ENCODE results near the gene GXYLT2.
A peak's percentile ranks its signal among the peaks of the same experiment; 100 is the strongest.

GXYLT2 gene

GRCh38 chr3:72862314-72863090 is 25.3 kb upstream of the GXYLT2 start:
- H3K4me3 ChIP-seq (ENCODE audit: low read depth, low read length): no peak overlapping the region
- no peaks in the 10 kb centered on the region for H3K27me3 ChIP-seq (ENCODE audit: insufficient read depth, low read length)
- no peaks in the 10 kb centered on the region for H3K36me3 ChIP-seq (ENCODE audit: insufficient read depth, low read length)
- no peaks in the 10 kb centered on the region for H3K4me1 ChIP-seq (ENCODE audit: control insufficient read depth, insufficient read depth, low read length, unreplicated experiment)
- no peak overlapping the region for H3K27ac ChIP-seq (ENCODE audit: low read depth, low read length)
- H2AFZ ChIP-seq (ENCODE audit: low read length, unreplicated experiment): no peak overlapping the region
- H3K79me2 ChIP-seq (ENCODE audit: control insufficient read depth, insufficient read depth, low read length, unreplicated experiment): no peaks in the 10 kb centered on the region

GRCh38 chr3:72872183-72872582 is 15.7 kb upstream of the GXYLT2 start:
- peak overlapping the region; percentile 92 for H2AFZ ChIP-seq (ENCODE audit: low read length, unreplicated experiment)

GRCh38 chr3:72887343-72887704 is 522 bp upstream of the GXYLT2 start:
- H3K36me3 ChIP-seq (ENCODE audit: insufficient read depth, low read length): no peaks in the 10 kb centered on the region
- peaks cover 30% of the 10 kb centered on the region for H3K4me1 ChIP-seq (ENCODE audit: control insufficient read depth, insufficient read depth, low read length, unreplicated experiment)
- peak overlapping the region; percentile 31; the same call in 1 of the 2 replicates for H3K27ac ChIP-seq (ENCODE audit: low read depth, low read length)
- peaks cover 10% of the 10 kb centered on the region for H3K79me2 ChIP-seq (ENCODE audit: control insufficient read depth, insufficient read depth, low read length, unreplicated experiment)
- peak overlapping the region; percentile 98 for H2AFZ ChIP-seq (ENCODE audit: low read length, unreplicated experiment)
- peak overlapping the region; percentile 81 for H3K4me3 ChIP-seq (ENCODE audit: low read depth, low read length)
- H3K27me3 ChIP-seq (ENCODE audit: insufficient read depth, low read length): no peaks in the 10 kb centered on the region

More at GRCh38 chr3:72872183-72872582, 15.7 kb upstream of the GXYLT2 start:
- Histone ChIP-seq H3K79me2 (ENCODE audit: control insufficient read depth, insufficient read depth, low read length, unreplicated experiment) (no peaks in the 10 kb centered on the region), H3K4me1 (ENCODE audit: control insufficient read depth, insufficient read depth, low read length, unreplicated experiment) (peaks cover 9% of the 10 kb centered on the region), H3K27me3 (ENCODE audit: insufficient read depth, low read length) (no peaks in the 10 kb centered on the region), H3K4me3 (ENCODE audit: low read depth, low read length) (no peak overlapping the region), H3K27ac (ENCODE audit: low read depth, low read length) (no peak overlapping the region), H3K36me3 (ENCODE audit: insufficient read depth, low read length) (no peaks in the 10 kb centered on the region)

GRCh38 chr3:72888546-72889309 is 882 bp downstream of the GXYLT2 start:
- H3K79me2 ChIP-seq (ENCODE audit: control insufficient read depth, insufficient read depth, low read length, unreplicated experiment): peaks cover 10% of the 10 kb centered on the region
- H3K36me3 ChIP-seq (ENCODE audit: insufficient read depth, low read length): no peaks in the 10 kb centered on the region
- H3K27ac ChIP-seq (ENCODE audit: low read depth, low read length): peak overlapping the region; percentile 5; the same call in 1 of the 2 replicates
- H3K4me3 ChIP-seq (ENCODE audit: low read depth, low read length): peak overlapping the region; percentile 82
- H3K4me1 ChIP-seq (ENCODE audit: control insufficient read depth, insufficient read depth, low read length, unreplicated experiment): peaks cover 41% of the 10 kb centered on the region
- no peaks in the 10 kb centered on the region for H3K27me3 ChIP-seq (ENCODE audit: insufficient read depth, low read length)
- peak overlapping the region; percentile 20 for H2AFZ ChIP-seq (ENCODE audit: low read length, unreplicated experiment)

- Histone ChIP-seq H3K79me2 (ENCODE audit: control insufficient read depth, insufficient read depth, low read length, unreplicated experiment) (peaks cover 14% of the 10 kb centered on the region), H3K4me1 (ENCODE audit: control insufficient read depth, insufficient read depth, low read length, unreplicated experiment) (peaks cover 41% of the 10 kb centered on the region), H3K27me3 (ENCODE audit: insufficient read depth, low read length) (no peaks in the 10 kb centered on the region), H2AFZ (ENCODE audit: low read length, unreplicated experiment) (peak overlapping the region; percentile 15), H3K27ac (ENCODE audit: low read depth, low read length) (peak overlapping the region; percentile 5; the same call in 1 of the 2 replicates), H3K4me3 (ENCODE audit: low read depth, low read length) (peak overlapping the region; percentile 82), H3K36me3 (ENCODE audit: insufficient read depth, low read length) (no peaks in the 10 kb centered on the region)
These were observed 1.7 kb downstream of the GXYLT2 start for GRCh38 chr3:72889310-72890165.

- Histone ChIP-seq H2AFZ (ENCODE audit: low read length, unreplicated experiment) (peak overlapping the region; percentile 36), H3K27ac (ENCODE audit: low read depth, low read length) (peak overlapping the region; percentile 89), H3K27me3 (ENCODE audit: insufficient read depth, low read length) (no peaks in the 10 kb centered on the region), H3K79me2 (ENCODE audit: control insufficient read depth, insufficient read depth, low read length, unreplicated experiment) (peaks cover 16% of the 10 kb centered on the region), H3K4me3 (ENCODE audit: low read depth, low read length) (peak overlapping the region; percentile 44), H3K36me3 (ENCODE audit: insufficient read depth, low read length) (no peaks in the 10 kb centered on the region), H3K4me1 (ENCODE audit: control insufficient read depth, insufficient read depth, low read length, unreplicated experiment) (peaks cover 41% of the 10 kb centered on the region)
These were observed 2.5 kb downstream of the GXYLT2 start for GRCh38 chr3:72890166-72890925.

- Histone ChIP-seq H3K4me3 (ENCODE audit: low read depth, low read length) (peak overlapping the region; percentile 44), H3K79me2 (ENCODE audit: control insufficient read depth, insufficient read depth, low read length, unreplicated experiment) (peaks cover 16% of the 10 kb centered on the region), H2AFZ (ENCODE audit: low read length, unreplicated experiment) (peak overlapping the region; percentile 49), H3K27ac (ENCODE audit: low read depth, low read length) (peak overlapping the region; percentile 89), H3K36me3 (ENCODE audit: insufficient read depth, low read length) (no peaks in the 10 kb centered on the region), H3K27me3 (ENCODE audit: insufficient read depth, low read length) (no peaks in the 10 kb centered on the region), H3K4me1 (ENCODE audit: control insufficient read depth, insufficient read depth, low read length, unreplicated experiment) (peaks cover 41% of the 10 kb centered on the region)
These were observed 3.4 kb downstream of the GXYLT2 start for GRCh38 chr3:72891053-72891855.

- Histone ChIP-seq H3K4me3 (ENCODE audit: low read depth, low read length) (peak overlapping the region; percentile 44), H3K27me3 (ENCODE audit: insufficient read depth, low read length) (no peaks in the 10 kb centered on the region), H3K36me3 (ENCODE audit: insufficient read depth, low read length) (no peaks in the 10 kb centered on the region), H2AFZ (ENCODE audit: low read length, unreplicated experiment) (peak overlapping the region; percentile 49), H3K4me1 (ENCODE audit: control insufficient read depth, insufficient read depth, low read length, unreplicated experiment) (peaks cover 41% of the 10 kb centered on the region), H3K79me2 (ENCODE audit: control insufficient read depth, insufficient read depth, low read length, unreplicated experiment) (peaks cover 16% of the 10 kb centered on the region), H3K27ac (ENCODE audit: low read depth, low read length) (peak overlapping the region; percentile 89)
These were observed 4.4 kb downstream of the GXYLT2 start for GRCh38 chr3:72892081-72892775.

- Histone ChIP-seq H3K79me2 (ENCODE audit: control insufficient read depth, insufficient read depth, low read length, unreplicated experiment) (peaks cover 16% of the 10 kb centered on the region), H2AFZ (ENCODE audit: low read length, unreplicated experiment) (no peak overlapping the region), H3K4me3 (ENCODE audit: low read depth, low read length) (peak overlapping the region; percentile 44), H3K27ac (ENCODE audit: low read depth, low read length) (peak overlapping the region; percentile 89), H3K4me1 (ENCODE audit: control insufficient read depth, insufficient read depth, low read length, unreplicated experiment) (peaks cover 41% of the 10 kb centered on the region), H3K27me3 (ENCODE audit: insufficient read depth, low read length) (no peaks in the 10 kb centered on the region), H3K36me3 (ENCODE audit: insufficient read depth, low read length) (no peaks in the 10 kb centered on the region)
These were observed 5.0 kb downstream of the GXYLT2 start for GRCh38 chr3:72892870-72893269.

Measured in ACC112 (cell line).